IMR-90 (cell line): ENCODE data around the gene VPS13C. TPM values are rescaled to one million over a fixed set of nuclear protein-coding genes. Genes with fewer than 3 reads are reported as not detected.

Experiments
- ATAC-seq: fragments of 200-7000 bp; cut with Tn5 transposase; 2 replicates; pipeline ENCODE4 v1.9.1; 2020; ENCODE audit warnings: low read depth, mild to moderate bottlenecking, moderate library complexity
- BruUV-seq: library from RNA; stranded (reverse); fragments of 400-500 nt; replicated peaks from 2 replicates; lab custom pipeline; 2021; lab: Mats Ljungman, UMichigan
- CTCF ChIA-PET: fragments of 300-600 bp; formaldehyde crosslinking; extraction: SDS; loops from one replicate; lab custom pipeline; 2021; ENCODE audit warnings: antibody characterized with exemption; lab: Yijun Ruan, JAX
- POLR2A ChIA-PET: fragments of 300-600 bp; sonication (Branson Sonifier 250); formaldehyde crosslinking; loops from one replicate; lab custom pipeline; 2022; ENCODE audit warnings: antibody characterized with exemption; ENCODE audit not compliant: unreplicated experiment; lab: Charles Lee
- DNase-seq: peaks from one replicate; pipeline ENCODE4 v3.0.0; 2013
- H2AFZ ChIP-seq: replicated peaks from 2 replicates; pipeline ENCODE3; 2013; ENCODE audit warnings: low read length, mild to moderate bottlenecking; ENCODE audit not compliant: poor library complexity
- H2AK5ac ChIP-seq: 2 replicates; pipeline ENCODE4 v1.6.1; 2013; ENCODE audit warnings: low read depth, low read length, inconsistent platforms
- H2AK9ac ChIP-seq: replicated peaks from 2 replicates; pipeline ENCODE3; 2013; ENCODE audit warnings: mild to moderate bottlenecking, low read depth, low read length, moderate library complexity; ENCODE audit not compliant: poor library complexity
- H2BK120ac ChIP-seq: 2 replicates; pipeline ENCODE4 v1.6.1; 2013; ENCODE audit warnings: low read depth, low read length, inconsistent platforms
- H2BK15ac ChIP-seq: 3 replicates; pipeline ENCODE4 v1.6.1; 2013; ENCODE audit warnings: low read depth, low read length, inconsistent platforms
- H2BK20ac ChIP-seq: 2 replicates; pipeline ENCODE4 v1.6.1; 2013; ENCODE audit warnings: low read depth, mild to moderate bottlenecking, inconsistent platforms, low read length, moderate library complexity
- H2BK5ac ChIP-seq: 2 replicates; pipeline ENCODE4 v1.6.1; 2013; ENCODE audit warnings: mild to moderate bottlenecking, low read depth, low read length, inconsistent platforms; ENCODE audit not compliant: poor library complexity, severe bottlenecking
- H3K14ac ChIP-seq: replicated peaks from 2 replicates; pipeline ENCODE4 v1.6.1; 2013; ENCODE audit warnings: low read depth, low read length, inconsistent platforms
- H3K18ac ChIP-seq: 2 replicates; pipeline ENCODE4 v1.6.1; 2013; ENCODE audit warnings: low read depth, low read length, control low read depth
- H3K23ac ChIP-seq: 2 replicates; pipeline ENCODE4 v1.6.1; 2013; ENCODE audit warnings: low read depth, low read length, inconsistent platforms
- H3K27ac ChIP-seq: 2 replicates; pipeline ENCODE4 v1.5.1; 2013; ENCODE audit warnings: mild to moderate bottlenecking, control low read depth, low read length; ENCODE audit not compliant: insufficient read depth
- H3K27me3 ChIP-seq: 2 replicates; pipeline ENCODE4 v1.6.1; 2013; ENCODE audit warnings: low read length; ENCODE audit not compliant: control insufficient read depth, insufficient read depth
- H3K36me3 ChIP-seq: 2 replicates; pipeline ENCODE4 v1.6.1; 2013; ENCODE audit warnings: low read length, mixed read lengths; ENCODE audit not compliant: control insufficient read depth, insufficient read depth
- H3K4ac ChIP-seq: 2 replicates; pipeline ENCODE4 v1.6.1; 2013; ENCODE audit warnings: low read depth, low read length, inconsistent platforms
- H3K4me1 ChIP-seq: 2 replicates; pipeline ENCODE4 v1.6.1; 2013; ENCODE audit warnings: low read length, mixed read lengths; ENCODE audit not compliant: control insufficient read depth, insufficient read depth
- H3K4me2 ChIP-seq: 2 replicates; pipeline ENCODE4 v1.6.1; 2013; ENCODE audit warnings: low read depth, mild to moderate bottlenecking, control low read depth, low read length, moderate library complexity
- H3K4me3 ChIP-seq: 2 replicates; pipeline ENCODE4 v1.5.1; 2013; ENCODE audit warnings: low read depth, mild to moderate bottlenecking, control low read depth, low read length, moderate library complexity; ENCODE audit not compliant: insufficient read depth
- H3K56ac ChIP-seq: 2 replicates; pipeline ENCODE4 v1.6.1; 2013; ENCODE audit warnings: low read length, inconsistent platforms; ENCODE audit not compliant: insufficient read depth; ENCODE audit errors: extremely low read depth
- H3K79me1 ChIP-seq, 2 experiments: 2 replicates each; pipeline ENCODE4 v1.6.1; 2013; ENCODE audit warnings: low read length in 2 of 2, inconsistent platforms in 1 of 2, low read depth in 1 of 2
- H3K9ac ChIP-seq: 2 replicates; pipeline ENCODE4 v1.6.1; 2013; ENCODE audit warnings: low read depth, low read length, control low read depth
- H3K9me1 ChIP-seq: 2 replicates; pipeline ENCODE4 v1.6.1; 2013; ENCODE audit warnings: low read length, inconsistent platforms; ENCODE audit not compliant: insufficient read depth
- H3K9me3 ChIP-seq: 2 replicates; pipeline ENCODE4 v1.6.1; 2013; ENCODE audit warnings: low read length; ENCODE audit not compliant: control insufficient read depth, insufficient read depth
- H4K20me1 ChIP-seq: 2 replicates; pipeline ENCODE4 v1.6.1; 2013; ENCODE audit warnings: low read length, inconsistent platforms; ENCODE audit not compliant: insufficient read depth
- H4K5ac ChIP-seq: 2 replicates; pipeline ENCODE4 v1.6.1; 2013; ENCODE audit warnings: mild to moderate bottlenecking, low read depth, low read length, control low read depth
- H4K8ac ChIP-seq, 2 experiments: 2 replicates each; pipeline ENCODE4 v1.6.1; 2013; ENCODE audit warnings: low read depth in 2 of 2, low read length in 2 of 2, control low read depth in 1 of 2, inconsistent platforms in 1 of 2
- H4K91ac ChIP-seq: 2 replicates; pipeline ENCODE4 v1.6.1; 2013; ENCODE audit warnings: low read depth, low read length, inconsistent platforms; ENCODE audit not compliant: insufficient read depth
- BHLHE40 ChIP-seq: fragments of 150-350 bp; IDR thresholded peaks from 2 replicates; pipeline ENCODE4 v1.6.1; 2016; ENCODE audit warnings: mild to moderate bottlenecking, low read depth, low read length
- CHD1 ChIP-seq: IDR thresholded peaks from 2 replicates; pipeline ENCODE4 v1.6.1; 2012; ENCODE audit warnings: low read depth, low read length, improper control_type of control experiment
- CTCF ChIP-seq: conservative IDR thresholded peaks from 2 replicates; pipeline ENCODE4 v1.5.1; 2012; ENCODE audit warnings: mild to moderate bottlenecking, low read depth, low read length, improper control_type of control experiment
- ELK1 ChIP-seq: fragments of 150-350 bp; IDR thresholded peaks from 2 replicates; pipeline ENCODE4 v1.6.1; 2016; ENCODE audit warnings: low read depth, mild to moderate bottlenecking, low read length, moderate library complexity, borderline replicate concordance
- MAFK ChIP-seq: IDR thresholded peaks from 2 replicates; pipeline ENCODE4 v1.6.1; 2012; ENCODE audit warnings: low read depth, low read length, improper control_type of control experiment
- MAZ ChIP-seq: IDR thresholded peaks from 2 replicates; pipeline ENCODE4 v1.6.1; 2012; ENCODE audit warnings: low read depth, mild to moderate bottlenecking, low read length, improper control_type of control experiment, moderate library complexity, borderline replicate concordance
- MXI1 ChIP-seq: IDR thresholded peaks from 2 replicates; pipeline ENCODE4 v1.6.1; 2012; ENCODE audit warnings: low read depth, mild to moderate bottlenecking, low read length, moderate library complexity, borderline replicate concordance
- NFE2L2 ChIP-seq: fragments of 150-350 bp; IDR thresholded peaks from 2 replicates; pipeline ENCODE4 v1.6.1; 2016; ENCODE audit warnings: low read depth, mild to moderate bottlenecking, low read length
- POLR2A ChIP-seq: IDR thresholded peaks from 2 replicates; pipeline ENCODE4 v1.6.1; 2012; ENCODE audit warnings: mild to moderate bottlenecking, low read depth, low read length
- RAD21 ChIP-seq: IDR thresholded peaks from 2 replicates; pipeline ENCODE4 v1.6.1; 2012; ENCODE audit warnings: low read length, improper control_type of control experiment
- RCOR1 ChIP-seq: IDR thresholded peaks from 2 replicates; pipeline ENCODE4 v1.6.1; 2012; ENCODE audit warnings: mild to moderate bottlenecking, low read length, improper control_type of control experiment; ENCODE audit not compliant: insufficient replicate concordance
- SMC3 ChIP-seq: fragments of 150-350 bp; IDR thresholded peaks from 2 replicates; pipeline ENCODE4 v1.6.1; 2016; ENCODE audit warnings: low read depth, mild to moderate bottlenecking, antibody characterized with exemption, low read length, moderate library complexity
- WGBS, 2 experiments: methylation state at CpG; one replicate each; pipeline versions ENCODE4 v1.1.5 to v1.1.7; 2013; ENCODE audit warnings: missing lambda C conversion rate in 2 of 2; ENCODE audit not compliant: insufficient read length in 1 of 2; ENCODE audit errors: extremely low coverage in 2 of 2; 5-methylcytosine and 5-hydroxymethylcytosine counted together
- dilution Hi-C: fragments of 300-500 bp; cut with HindIII; formaldehyde crosslinking; loops from one replicate; pipeline ENCODE4 v1.14.3; 2018; ENCODE audit warnings: low sequenced_read_pairs; ENCODE audit not compliant: unreplicated experiment
- in situ Hi-C: fragments of 300-500 bp; cut with MboI; formaldehyde crosslinking; loops from 3 replicates; pipeline ENCODE4 v1.14.3; 2019; ENCODE audit warnings: low sequenced_read_pairs, inconsistent platforms, mixed read lengths
- intact Hi-C: fragments of 100-400 bp; cut with micrococcal nuclease; formaldehyde crosslinking; loops from 2 replicates; pipeline ENCODE4 v1.10.0; 2022
- polyA plus RNA-seq, 3 experiments: library from polyadenylated mRNA; depleted of rRNA; stranded (reverse); fragments of >200 nt; gene quantifications; 2 replicates each; pipeline ENCODE4 v1.2.3, GENCODE V29; 2012; ENCODE audit warnings: low replicate concordance in 1 of 3
- total RNA-seq: library from RNA; depleted of rRNA; stranded (reverse); fragments of >200 nt; gene quantifications from 2 replicates; pipeline ENCODE4 v1.2.3, GENCODE V29; 2012
- TF ChIP-seq, protein P1 (sequence below): fragments of 150-350 bp; IDR thresholded peaks from 2 replicates; pipeline ENCODE4 v1.6.1; 2017; ENCODE audit warnings: mild to moderate bottlenecking, antibody characterized with exemption, low read length, low read depth

Gene VPS13C
- total and polyA plus RNA-seq, 2 of the 4 experiments (the other 2 are of a cell fraction): 8.1 to 32.8 TPM

GRCh38 chr15:61974118-61974517 lies 86.1 kb downstream of the VPS13C start:
- no peak overlapping the region for H3K4me3 ChIP-seq
- in situ Hi-C loops: no loop called here
- H4K5ac ChIP-seq: no peak overlapping the region
- CTCF ChIA-PET: no interaction called here
- H2BK20ac ChIP-seq: no peak overlapping the region
- H3K9me1 ChIP-seq: no peaks in the 10 kb centered on the region
- DNase-seq (no peak), ATAC-seq (no peak)
- no peak overlapping the region for H3K9ac ChIP-seq
- H3K27me3 ChIP-seq: no peaks in the 10 kb centered on the region
- H3K9me3 ChIP-seq: no peaks in the 10 kb centered on the region
- no peak overlapping the region for H2AK5ac ChIP-seq
- no peak overlapping the region for H2AK9ac ChIP-seq
- H3K23ac ChIP-seq: no peak overlapping the region
- no peak overlapping the region for H2BK15ac ChIP-seq
- no peaks in the 10 kb centered on the region for H3K79me1 ChIP-seq
- no peak overlapping the region for H3K27ac ChIP-seq
- H2BK120ac ChIP-seq: no peak overlapping the region
- WGBS, 2 experiments: no CpG with 5 or more reads among the region's 1 CpG
- dilution Hi-C loops: no loop called here
- H4K91ac ChIP-seq: no peak overlapping the region
- BruUV-seq: no TSS peak
- intact Hi-C loops: no loop called here
- H4K8ac ChIP-seq: no peak overlapping the region
- POLR2A ChIA-PET: no interaction called here
- H2AFZ ChIP-seq: no peak overlapping the region
- no peak overlapping the region for H3K14ac ChIP-seq
- TF ChIP-seq RAD21 (no peak), MAZ (no peak), ELK1 (no peak), CHD1 (no peak), POLR2A (no peak), RCOR1 (no peak), CTCF (no peak), BHLHE40 (no peak), MAFK (no peak), SMC3 (no peak), MXI1 (no peak), NFE2L2 (no peak)
- TF ChIP-seq, protein P1, sequence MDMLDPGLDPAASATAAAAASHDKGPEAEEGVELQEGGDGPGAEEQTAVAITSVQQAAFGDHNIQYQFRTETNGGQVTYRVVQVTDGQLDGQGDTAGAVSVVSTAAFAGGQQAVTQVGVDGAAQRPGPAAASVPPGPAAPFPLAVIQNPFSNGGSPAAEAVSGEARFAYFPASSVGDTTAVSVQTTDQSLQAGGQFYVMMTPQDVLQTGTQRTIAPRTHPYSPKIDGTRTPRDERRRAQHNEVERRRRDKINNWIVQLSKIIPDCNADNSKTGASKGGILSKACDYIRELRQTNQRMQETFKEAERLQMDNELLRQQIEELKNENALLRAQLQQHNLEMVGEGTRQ: no peak
- H2BK5ac ChIP-seq: no peak overlapping the region
- H3K4ac ChIP-seq: no peak overlapping the region
- no peak overlapping the region for H3K18ac ChIP-seq
- no peak overlapping the region for H3K56ac ChIP-seq
- peaks cover 6% of the 10 kb centered on the region for H3K36me3 ChIP-seq
- H3K4me1 ChIP-seq: peaks cover 3% of the 10 kb centered on the region; the same call in 1 of the 2 replicates
- no peak overlapping the region for H3K4me2 ChIP-seq
- no peaks in the 10 kb centered on the region for H4K20me1 ChIP-seq
